Mesothelial cell of epicardium (in vitro differentiated cells): Measurements from ENCODE around the gene PARPBP. TPM values are rescaled to one million over a fixed set of nuclear protein-coding genes. Genes with fewer than 3 reads are reported as not detected.

ENCODE experiments used
- DNase-seq, 2 experiments: peaks; one replicate each; pipeline ENCODE4 v3.0.0; 2021; ENCODE audit warnings: low spot score in 2 of 2; ENCODE audit not compliant: unreplicated experiment in 2 of 2
- H3K27ac Mint-ChIP-seq: 2 replicates; pipeline ENCODE4 v1.8.0; 2021; ENCODE audit warnings: mixed read lengths
- H3K27me3 Mint-ChIP-seq: 2 replicates; pipeline ENCODE4 v1.8.0; 2021; ENCODE audit warnings: low read depth, mixed read lengths
- H3K36me3 Mint-ChIP-seq: 2 replicates; pipeline ENCODE4 v1.8.0; 2021; ENCODE audit warnings: mixed read lengths
- H3K4me1 Mint-ChIP-seq: 2 replicates; pipeline ENCODE4 v1.8.0; 2021; ENCODE audit warnings: mixed read lengths
- H3K4me3 Mint-ChIP-seq: 2 replicates; pipeline ENCODE4 v1.8.0; 2021; ENCODE audit warnings: mild to moderate bottlenecking, moderate library complexity, mixed read lengths
- H3K9me3 Mint-ChIP-seq: 2 replicates; pipeline ENCODE4 v1.8.0; 2021; ENCODE audit warnings: mixed read lengths
- CTCF ChIP-seq: fragments of 200-600 bp; sonication (generic); IDR thresholded peaks from one replicate; pipeline ENCODE4 v1.5.0; 2021; ENCODE audit warnings: antibody characterized with exemption; ENCODE audit not compliant: unreplicated experiment
- total RNA-seq: library from RNA; stranded (reverse); gene quantifications from 3 replicates; pipeline ENCODE4 v1.2.1, GENCODE V29; 2021

The PARPBP gene
- total RNA-seq, 1 donor from 2014 or later: 15.0 TPM

DNA sequence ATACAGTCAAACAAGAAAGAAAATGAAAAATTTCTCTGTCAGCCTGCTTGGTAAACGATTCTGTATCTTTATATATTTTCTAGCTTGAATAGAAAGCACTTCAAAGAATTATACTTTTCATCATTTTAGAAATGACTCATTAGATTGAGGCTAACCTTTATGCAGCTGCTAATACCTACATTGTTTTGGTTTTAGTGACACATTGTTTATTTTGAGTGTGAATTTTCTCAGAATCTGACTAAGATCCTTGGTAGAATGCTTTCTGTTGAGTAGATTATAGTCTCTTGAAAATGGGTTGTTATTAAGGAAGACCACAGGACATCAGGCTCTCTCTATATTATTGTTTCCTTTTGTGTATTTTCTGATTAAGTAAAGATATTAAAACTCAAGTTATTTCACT lies 77.8 kb downstream of the PARPBP start, which contains the start of gene PMCH:
Gene PMCH, minus strand, starts transcription at position 45 of the 400 bp plus-strand sequence. CDS start 63 bp downstream, outside the sequence.
- Mint-ChIP-seq H3K4me3 (no peak within 1 kb of the TSS), H3K4me1 (peaks cover 7% of the 10 kb centered on the region), H3K36me3 (no peaks in the 10 kb centered on the region), H3K9me3 (no peaks in the 10 kb centered on the region), H3K27ac (no peak within 1 kb of the TSS), H3K27me3 (no peaks in the 10 kb centered on the region)
- no peak for TF ChIP-seq CTCF
- DNase-seq: no peak

- H3K4me1 Mint-ChIP-seq: no peaks in the 10 kb centered on the region
- no peaks in the 10 kb centered on the region for H3K27me3 Mint-ChIP-seq
- DNase-seq: no peak
- peaks cover 20% of the 10 kb centered on the region for H3K36me3 Mint-ChIP-seq
- peaks cover 13% of the 10 kb centered on the region for H3K9me3 Mint-ChIP-seq
- no peak overlapping the region for H3K4me3 Mint-ChIP-seq
- no peak overlapping the region for H3K27ac Mint-ChIP-seq
- no peak for TF ChIP-seq CTCF
These were observed 81.6 kb downstream of the PARPBP start for GRCh38 chr12:102201436-102202061.

DNA sequence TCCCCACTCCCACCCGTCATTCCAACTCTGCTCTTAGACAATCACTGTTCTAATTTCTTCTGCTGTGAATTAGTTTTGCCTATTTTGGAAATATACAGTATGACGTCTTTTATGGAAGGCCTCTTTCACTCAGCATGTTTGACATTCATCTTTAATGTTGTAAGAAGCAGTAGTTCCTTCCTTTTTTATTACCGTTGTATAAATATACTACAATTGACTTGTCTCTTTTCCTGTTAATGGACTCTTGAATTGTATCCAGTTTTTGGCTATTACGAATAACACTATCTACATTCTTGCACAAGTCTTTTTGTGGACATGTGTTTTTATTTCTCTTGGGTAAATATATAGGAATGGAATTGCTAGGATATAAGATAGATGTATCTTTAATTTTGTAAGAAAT lies 82.6 kb downstream of the PARPBP start:
- DNase-seq: no peak
- no peaks in the 10 kb centered on the region for H3K27me3 Mint-ChIP-seq
- H3K36me3 Mint-ChIP-seq: peaks cover 27% of the 10 kb centered on the region
- H3K9me3 Mint-ChIP-seq: peaks cover 17% of the 10 kb centered on the region
- no peak overlapping the region for H3K4me3 Mint-ChIP-seq
- TF ChIP-seq CTCF: no peak
- H3K4me1 Mint-ChIP-seq: no peaks in the 10 kb centered on the region
- no peak overlapping the region for H3K27ac Mint-ChIP-seq

DNA sequence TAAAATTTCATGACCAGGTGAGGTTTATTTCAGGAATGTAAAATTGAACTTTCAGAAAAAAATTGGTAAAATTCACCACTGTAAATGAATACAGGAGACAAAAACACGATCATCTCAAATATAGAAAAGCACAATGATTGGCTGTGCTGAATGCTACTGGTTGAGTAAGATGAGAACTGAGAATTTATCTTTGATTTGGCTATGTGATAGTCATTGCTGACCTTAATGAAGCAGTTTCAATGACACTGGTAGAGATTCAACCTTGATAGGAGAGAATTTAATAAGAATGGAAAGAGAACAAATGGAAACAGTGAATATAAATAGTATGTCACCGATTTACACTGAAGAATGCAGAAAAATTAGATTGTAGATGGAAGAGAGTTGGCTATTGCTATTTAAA lies 84.0 kb downstream of the PARPBP start:
- no peak for DNase-seq
- no peaks in the 10 kb centered on the region for H3K4me1 Mint-ChIP-seq
- peaks cover 32% of the 10 kb centered on the region for H3K9me3 Mint-ChIP-seq
- H3K27me3 Mint-ChIP-seq: no peaks in the 10 kb centered on the region
- no peak overlapping the region for H3K27ac Mint-ChIP-seq
- no peak overlapping the region for H3K4me3 Mint-ChIP-seq
- H3K36me3 Mint-ChIP-seq: peaks cover 40% of the 10 kb centered on the region
- no peak for TF ChIP-seq CTCF

GRCh38 chr12:102215992-102216691 lies 96.2 kb downstream of the PARPBP start:
- Mint-ChIP-seq H3K4me3 (no peak overlapping the region), H3K4me1 (no peaks in the 10 kb centered on the region), H3K27me3 (no peaks in the 10 kb centered on the region), H3K36me3 (no peaks in the 10 kb centered on the region), H3K27ac (no peak overlapping the region), H3K9me3 (no peaks in the 10 kb centered on the region)
- no peak for TF ChIP-seq CTCF
- no peak for DNase-seq
